CD8-positive, alpha-beta memory T cell (primary cell): ENCODE results near the gene IRX2. TPM values are rescaled to one million over a fixed set of nuclear protein-coding genes. Genes with fewer than 3 reads are reported as not detected.

Source experiments
- CTCF ChIA-PET: fragments of 350-600 bp; sonication (Branson Sonifier 250); formaldehyde crosslinking; loops from one replicate; lab custom pipeline; 2021; ENCODE audit warnings: antibody characterized with exemption; lab: Charles Lee
- POLR2A ChIA-PET: fragments of 350-600 bp; sonication (Branson Sonifier 250); formaldehyde crosslinking; loops from one replicate; lab custom pipeline; 2021; ENCODE audit warnings: antibody characterized with exemption; lab: Charles Lee
- DNase-seq, 5 donors: peaks; one replicate each; pipeline versions ENCODE4 v3.0.0 to v3.0.0-alpha.2; 2020 to 2022; ENCODE audit warnings: mixed read lengths in 1 of 5
- H3K27ac ChIP-seq: one replicate; pipeline ENCODE4 v1.7.0; 2013; ENCODE audit warnings: low read depth, mild to moderate bottlenecking, low read length, moderate library complexity
- H3K27me3 ChIP-seq: 2 replicates; pipeline ENCODE4 v1.7.0; 2013; ENCODE audit warnings: low read length, mild to moderate bottlenecking; ENCODE audit not compliant: insufficient read depth, poor library complexity, severe bottlenecking
- H3K36me3 ChIP-seq: 2 replicates; pipeline ENCODE4 v1.7.0; 2013; ENCODE audit warnings: mild to moderate bottlenecking, low read length, moderate library complexity; ENCODE audit not compliant: insufficient read depth
- H3K4me1 ChIP-seq: 2 replicates; pipeline ENCODE4 v1.7.0; 2013; ENCODE audit warnings: mild to moderate bottlenecking, low read length, moderate library complexity; ENCODE audit not compliant: insufficient read depth
- H3K4me3 ChIP-seq: 2 replicates; pipeline ENCODE4 v1.7.0; 2013; ENCODE audit warnings: mild to moderate bottlenecking, low read length
- H3K9me3 ChIP-seq: 2 replicates; pipeline ENCODE4 v1.7.0; 2013; ENCODE audit warnings: mild to moderate bottlenecking, low read length
- H3K27ac Mint-ChIP-seq, 8 donors: one replicate each; pipeline ENCODE4 v1.8.0; 2020 to 2021; ENCODE audit warnings: mixed read lengths in 8 of 8, mild to moderate bottlenecking in 6 of 8, inconsistent platforms in 3 of 8, moderate library complexity in 3 of 8
- H3K27me3 Mint-ChIP-seq, 2 donors: one replicate each; pipeline ENCODE4 v1.8.0; 2020 to 2021; ENCODE audit warnings: mixed read lengths in 2 of 2, mild to moderate bottlenecking in 1 of 2, moderate library complexity in 1 of 2
- H3K36me3 Mint-ChIP-seq, 3 donors: one replicate each; pipeline ENCODE4 v1.8.0; 2020 to 2021; ENCODE audit warnings: mixed read lengths in 3 of 3, inconsistent platforms in 1 of 3, mild to moderate bottlenecking in 1 of 3
- H3K4me1 Mint-ChIP-seq, 3 donors: one replicate each; pipeline ENCODE4 v1.8.0; 2020 to 2021; ENCODE audit warnings: mixed read lengths in 3 of 3, inconsistent platforms in 1 of 3, mild to moderate bottlenecking in 1 of 3
- H3K4me3 Mint-ChIP-seq, 7 donors: one replicate each; pipeline ENCODE4 v1.8.0; 2020 to 2021; ENCODE audit warnings: mixed read lengths in 7 of 7, mild to moderate bottlenecking in 6 of 7, moderate library complexity in 4 of 7, inconsistent platforms in 2 of 7
- H3K9me3 Mint-ChIP-seq, 5 donors: one replicate each; pipeline ENCODE4 v1.8.0; 2020 to 2022; ENCODE audit warnings: mixed read lengths in 5 of 5, mild to moderate bottlenecking in 3 of 5, moderate library complexity in 2 of 5, inconsistent platforms in 1 of 5
- polyA plus RNA-seq: library from polyadenylated mRNA; unstranded; fragments of 300-500 nt; fragmentation: Illumina TruSeq; gene quantifications from one replicate; pipeline ENCODE4 v1.2.3, GENCODE V29; 2021
- total RNA-seq, 2 experiments: library from RNA; stranded (reverse); gene quantifications; one replicate each; pipeline ENCODE4 v1.2.3, GENCODE V29; 2021

The IRX2 gene
- total and polyA plus RNA-seq, 3 experiments from 2014 or later: not detected

DNA sequence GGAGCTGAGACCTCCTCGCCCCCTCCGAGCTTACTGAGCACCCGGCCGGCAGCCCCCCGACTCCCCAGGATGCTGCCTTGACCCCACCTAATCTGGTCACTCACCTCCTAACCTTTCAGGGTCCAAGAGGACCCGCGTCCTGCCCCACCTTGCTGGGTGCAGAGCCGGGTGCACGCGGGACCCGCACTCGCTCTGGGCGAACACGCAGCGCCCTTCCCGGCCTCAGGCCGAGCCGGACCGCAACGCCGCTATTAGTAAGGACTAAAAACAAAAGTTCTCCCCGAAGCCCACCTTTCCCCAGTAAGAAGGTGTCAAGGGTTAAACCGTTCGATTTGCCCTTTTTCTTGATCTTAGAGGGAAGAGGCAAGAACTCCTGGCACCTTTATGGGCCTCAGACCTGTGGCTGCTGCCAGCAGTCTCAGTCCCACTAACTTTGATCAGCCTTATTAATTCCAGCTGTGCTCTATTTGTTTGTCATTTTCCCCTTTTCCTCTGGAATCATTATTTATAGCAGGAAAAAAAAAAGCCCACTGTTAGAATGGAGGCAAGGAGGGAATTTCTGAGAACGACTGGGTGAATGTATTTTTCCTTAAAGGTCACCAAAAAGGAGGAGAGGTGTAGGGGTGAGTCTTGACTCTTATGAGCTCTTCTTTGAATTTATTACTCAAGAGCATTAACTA is 10.5 kb downstream of the IRX2 start:
- H3K27ac Mint-ChIP-seq: no peak overlapping the region
- H3K4me3 ChIP-seq: no peak overlapping the region
- H3K27me3 Mint-ChIP-seq: peaks cover 44 to 64% of the 10 kb centered on the region in 2 donors
- H3K4me1 Mint-ChIP-seq: no peaks in the 10 kb centered on the region
- H3K9me3 Mint-ChIP-seq: peaks cover 0 to 20% (median 13%) of the 10 kb centered on the region in 5 donors
- no peaks in the 10 kb centered on the region for H3K4me1 ChIP-seq
- no peak overlapping the region for H3K27ac ChIP-seq
- H3K27me3 ChIP-seq: peaks cover 11% of the 10 kb centered on the region
- no peak overlapping the region for H3K4me3 Mint-ChIP-seq
- no peaks in the 10 kb centered on the region for H3K9me3 ChIP-seq
- ChIA-PET CTCF (no interaction called here), POLR2A (no interaction called here)
- H3K36me3 ChIP-seq: no peaks in the 10 kb centered on the region
- H3K36me3 Mint-ChIP-seq: no peaks in the 10 kb centered on the region
- DNase-seq: no peak

DNA sequence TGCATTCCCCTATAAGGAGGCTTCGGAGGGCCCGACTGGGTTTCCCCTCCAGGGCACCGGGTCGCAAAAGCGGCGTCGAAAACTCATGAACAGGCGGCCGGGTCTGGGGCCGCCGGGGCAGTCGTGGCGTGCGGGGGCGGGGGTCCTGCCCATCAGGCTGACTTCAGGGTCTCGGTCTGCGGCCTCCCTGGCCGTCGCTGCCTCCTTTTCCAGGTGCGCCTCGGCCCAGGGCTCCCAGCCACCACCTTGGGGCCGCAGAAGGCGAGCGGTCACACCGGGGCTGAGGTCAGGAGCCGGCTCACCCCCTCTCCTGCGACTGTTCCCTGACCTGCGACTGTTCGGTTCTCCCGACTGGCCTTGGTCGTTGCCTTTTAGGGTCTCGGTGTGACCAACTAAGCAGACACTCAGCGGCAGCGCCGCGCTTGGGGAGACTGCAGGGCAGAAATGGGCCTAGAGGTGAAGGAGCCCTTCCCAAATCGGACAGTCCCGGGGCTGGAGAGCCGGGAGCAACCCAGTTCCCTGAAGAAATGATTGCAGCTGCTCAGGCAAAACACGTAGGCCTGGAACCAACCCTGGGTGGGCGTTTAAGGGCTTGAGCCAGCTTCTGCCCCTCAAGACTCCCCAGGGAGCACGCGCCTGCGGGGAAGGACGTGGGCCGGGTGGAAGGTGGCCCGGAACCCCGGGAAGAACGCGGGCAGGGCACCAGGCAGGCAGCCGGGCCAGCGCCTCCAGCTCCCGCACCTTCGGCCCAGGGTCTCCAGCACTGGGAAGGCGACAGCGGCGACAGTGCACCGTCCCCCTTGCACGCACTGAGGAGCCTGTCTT is 11.2 kb downstream of the IRX2 start:
- H3K4me3 ChIP-seq: no peak overlapping the region
- Mint-ChIP-seq H3K4me1 (no peaks in the 10 kb centered on the region), H3K9me3 (peaks cover 0 to 20% (median 13%) of the 10 kb centered on the region in 5 donors), H3K36me3 (no peaks in the 10 kb centered on the region), H3K4me3 (no peak overlapping the region), H3K27ac (no peak overlapping the region), H3K27me3 (peaks cover 41 to 58% of the 10 kb centered on the region in 2 donors)
- H3K27ac ChIP-seq: no peak overlapping the region
- H3K9me3 ChIP-seq: no peaks in the 10 kb centered on the region
- H3K36me3 ChIP-seq: no peaks in the 10 kb centered on the region
- ChIA-PET POLR2A (no interaction called here), CTCF (no interaction called here)
- H3K4me1 ChIP-seq: no peaks in the 10 kb centered on the region
- no peak for DNase-seq
- peaks cover 11% of the 10 kb centered on the region for H3K27me3 ChIP-seq

DNA sequence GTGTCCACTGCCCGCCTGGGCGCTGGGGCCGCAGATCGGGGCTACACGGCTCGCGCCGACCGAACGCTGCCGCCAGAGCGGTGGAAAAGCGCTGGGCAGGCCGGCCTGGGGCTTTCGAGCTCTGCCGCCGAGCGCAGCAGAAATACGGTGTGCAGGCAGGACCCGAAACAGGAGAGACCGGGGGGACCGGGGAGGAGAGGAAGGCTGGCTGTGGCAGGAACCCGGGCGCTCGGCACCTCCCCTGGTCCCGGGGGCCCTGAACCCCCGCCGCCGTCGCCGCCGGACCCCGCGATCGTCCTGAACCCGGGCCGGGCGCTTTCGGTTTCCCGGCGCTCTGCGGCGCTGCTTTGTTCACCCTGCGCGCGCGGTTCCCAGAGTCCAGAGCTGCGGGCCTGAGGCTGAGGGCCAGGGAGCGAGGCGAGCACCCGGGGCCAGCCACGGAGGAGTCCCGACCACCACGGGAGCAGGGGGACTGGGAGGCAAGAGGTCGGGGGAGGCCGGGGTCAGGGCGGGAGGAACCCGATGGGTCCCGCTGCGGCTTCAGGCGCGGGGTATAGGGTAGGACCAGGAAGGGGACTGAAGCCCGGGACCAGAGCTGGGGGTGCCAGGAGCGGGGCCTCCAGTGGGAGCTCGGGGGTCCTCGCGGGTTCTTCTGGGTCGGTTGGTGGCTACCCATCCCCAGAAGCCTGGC is 12.0 kb downstream of the IRX2 start:
- Mint-ChIP-seq H3K9me3 (peaks cover 0 to 20% (median 13%) of the 10 kb centered on the region in 5 donors), H3K27ac (no peak overlapping the region), H3K27me3 (peaks cover 36 to 52% of the 10 kb centered on the region in 2 donors), H3K4me1 (no peaks in the 10 kb centered on the region), H3K36me3 (no peaks in the 10 kb centered on the region), H3K4me3 (no peak overlapping the region)
- Histone ChIP-seq H3K27ac (no peak overlapping the region), H3K36me3 (no peaks in the 10 kb centered on the region), H3K27me3 (peaks cover 5% of the 10 kb centered on the region), H3K4me1 (no peaks in the 10 kb centered on the region), H3K4me3 (no peak overlapping the region), H3K9me3 (no peaks in the 10 kb centered on the region)
- DNase-seq: no peak
- ChIA-PET POLR2A (no interaction called here), CTCF (no interaction called here)

DNA sequence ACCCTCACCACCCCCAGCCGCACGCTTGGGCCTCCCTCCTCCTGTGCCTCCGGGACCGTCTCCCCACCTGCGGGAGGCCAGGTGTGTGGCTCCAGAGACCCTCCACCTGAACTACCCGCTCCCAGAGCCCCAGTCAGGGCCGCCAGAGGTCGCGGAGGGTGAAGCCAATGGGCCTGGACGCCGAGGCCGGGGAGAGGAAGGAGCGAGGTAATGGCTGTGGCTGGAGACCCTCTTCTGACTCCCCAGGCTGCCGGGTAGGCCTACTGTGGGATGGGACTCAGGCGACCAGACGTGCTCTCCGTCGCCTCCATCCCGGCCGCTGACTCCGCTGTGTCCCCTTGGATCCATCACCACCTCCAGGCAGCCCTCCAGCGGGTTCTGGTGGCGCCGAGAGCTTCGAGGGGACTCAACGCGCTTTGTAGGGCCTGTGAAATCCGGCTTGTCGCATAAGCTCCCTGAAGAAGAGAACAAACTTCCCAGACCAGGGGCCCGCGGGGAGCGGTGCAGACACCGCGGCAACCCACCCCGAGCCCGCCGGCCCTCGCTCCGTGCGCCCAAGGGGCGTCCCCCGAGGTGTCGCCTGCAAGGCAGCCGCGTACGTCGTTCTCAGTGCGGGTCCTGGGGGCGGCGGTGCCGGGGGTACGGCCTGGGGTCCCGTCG is 12.6 kb downstream of the IRX2 start:
- peaks cover 31 to 45% of the 10 kb centered on the region in 2 donors for H3K27me3 Mint-ChIP-seq
- Histone ChIP-seq H3K4me3 (no peak overlapping the region), H3K27ac (no peak overlapping the region), H3K27me3 (peaks cover 5% of the 10 kb centered on the region), H3K36me3 (no peaks in the 10 kb centered on the region), H3K9me3 (no peaks in the 10 kb centered on the region), H3K4me1 (no peaks in the 10 kb centered on the region)
- no peak overlapping the region for H3K27ac Mint-ChIP-seq
- peaks cover 0 to 19% (median 13%) of the 10 kb centered on the region in 5 donors for H3K9me3 Mint-ChIP-seq
- ChIA-PET POLR2A (no interaction called here), CTCF (no interaction called here)
- H3K4me1 Mint-ChIP-seq: no peaks in the 10 kb centered on the region
- H3K36me3 Mint-ChIP-seq: no peaks in the 10 kb centered on the region
- no peak overlapping the region for H3K4me3 Mint-ChIP-seq
- no peak for DNase-seq

DNA sequence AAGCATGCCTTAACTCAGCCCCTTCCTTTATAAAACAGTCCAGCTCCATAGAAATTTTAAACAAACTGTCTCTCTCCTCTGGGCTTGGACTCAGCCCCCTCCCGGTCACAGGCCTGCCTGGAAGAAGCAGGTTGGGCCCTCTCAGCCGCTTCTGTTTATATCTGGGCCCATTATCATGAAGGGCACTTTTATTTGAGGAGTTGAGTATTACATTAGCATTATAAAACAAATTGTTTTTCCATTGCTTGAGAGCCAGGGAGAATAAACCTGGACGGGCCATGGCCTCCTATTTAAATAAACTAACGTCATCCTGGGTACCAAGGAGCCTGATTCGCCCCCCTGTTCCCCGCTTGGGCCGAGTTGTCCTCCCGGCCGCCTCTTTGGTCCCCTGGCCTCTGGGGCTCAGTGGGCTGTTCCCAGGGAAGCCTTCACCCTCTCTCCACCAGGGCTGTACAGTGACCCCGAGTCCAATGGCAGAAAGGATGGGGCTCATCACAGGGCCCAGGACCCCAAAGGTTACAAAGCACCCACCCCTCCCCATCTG is 13.2 kb downstream of the IRX2 start:
- Histone ChIP-seq H3K4me1 (no peaks in the 10 kb centered on the region), H3K9me3 (no peaks in the 10 kb centered on the region), H3K36me3 (no peaks in the 10 kb centered on the region), H3K27ac (no peak overlapping the region), H3K27me3 (peaks cover 5% of the 10 kb centered on the region), H3K4me3 (no peak overlapping the region)
- H3K9me3 Mint-ChIP-seq: peaks cover 0 to 15% (median 10%) of the 10 kb centered on the region in 5 donors
- H3K4me1 Mint-ChIP-seq: no peaks in the 10 kb centered on the region
- H3K27me3 Mint-ChIP-seq: peaks cover 28 to 40% of the 10 kb centered on the region in 2 donors
- no peak overlapping the region for H3K4me3 Mint-ChIP-seq
- no peaks in the 10 kb centered on the region for H3K36me3 Mint-ChIP-seq
- H3K27ac Mint-ChIP-seq: no peak overlapping the region
- DNase-seq: no peak
- ChIA-PET CTCF (no interaction called here), POLR2A (no interaction called here)

DNA sequence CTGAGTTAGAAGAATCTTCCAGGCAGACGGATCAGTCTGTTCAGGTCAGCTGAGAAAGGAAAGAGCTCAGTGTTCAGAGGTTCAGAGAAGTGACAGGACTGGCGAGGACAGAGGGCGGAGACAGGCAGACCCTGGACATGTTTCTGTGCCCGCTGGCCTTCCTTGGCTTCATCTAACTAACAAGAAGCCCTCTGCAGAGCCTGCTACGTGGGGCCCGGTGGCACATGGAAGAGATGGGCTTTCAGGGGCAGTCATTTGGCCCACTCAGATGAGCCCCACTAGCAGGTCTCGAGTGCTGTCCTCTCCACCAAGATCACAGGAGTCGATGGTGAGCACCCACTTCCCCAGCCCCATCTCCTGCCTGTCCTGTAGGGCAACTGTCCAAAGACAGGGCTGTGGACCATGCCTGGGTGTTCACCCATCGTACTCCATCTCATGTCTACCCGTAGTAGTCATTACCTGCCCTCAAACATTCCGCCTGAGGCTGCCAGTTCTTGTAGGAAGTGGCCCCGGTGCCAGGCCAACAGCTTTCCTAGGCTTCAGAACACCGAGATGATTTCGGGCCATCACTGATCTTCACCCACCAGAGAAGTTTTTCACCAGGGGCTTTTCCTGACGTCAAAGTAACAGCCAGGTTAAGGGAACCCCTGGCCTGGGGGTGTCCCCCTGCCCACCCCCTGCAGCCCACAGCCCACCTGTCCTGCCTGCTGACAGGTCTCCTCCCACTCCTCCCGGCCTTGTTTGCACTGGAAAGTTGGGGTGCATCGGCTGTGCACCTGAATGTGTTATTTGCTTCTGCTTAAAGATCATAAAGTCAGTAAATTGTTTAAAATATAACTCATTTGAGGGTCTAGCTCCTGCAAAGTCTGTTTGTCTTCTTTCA is 14.0 kb downstream of the IRX2 start:
- Histone ChIP-seq H3K27ac (no peak overlapping the region), H3K4me1 (no peaks in the 10 kb centered on the region), H3K27me3 (peaks cover 5% of the 10 kb centered on the region), H3K9me3 (no peaks in the 10 kb centered on the region), H3K36me3 (no peaks in the 10 kb centered on the region), H3K4me3 (no peak overlapping the region)
- ChIA-PET CTCF (no interaction called here), POLR2A (no interaction called here)
- H3K27ac Mint-ChIP-seq: no peak overlapping the region
- H3K4me1 Mint-ChIP-seq: no peaks in the 10 kb centered on the region
- H3K36me3 Mint-ChIP-seq: no peaks in the 10 kb centered on the region
- no peak for DNase-seq
- H3K27me3 Mint-ChIP-seq: peaks cover 31 to 35% of the 10 kb centered on the region in 2 donors
- peak overlapping the region in 1 of 7 donors; percentile 27 for H3K4me3 Mint-ChIP-seq
- peaks cover 0 to 15% (median 10%) of the 10 kb centered on the region in 5 donors for H3K9me3 Mint-ChIP-seq

DNA sequence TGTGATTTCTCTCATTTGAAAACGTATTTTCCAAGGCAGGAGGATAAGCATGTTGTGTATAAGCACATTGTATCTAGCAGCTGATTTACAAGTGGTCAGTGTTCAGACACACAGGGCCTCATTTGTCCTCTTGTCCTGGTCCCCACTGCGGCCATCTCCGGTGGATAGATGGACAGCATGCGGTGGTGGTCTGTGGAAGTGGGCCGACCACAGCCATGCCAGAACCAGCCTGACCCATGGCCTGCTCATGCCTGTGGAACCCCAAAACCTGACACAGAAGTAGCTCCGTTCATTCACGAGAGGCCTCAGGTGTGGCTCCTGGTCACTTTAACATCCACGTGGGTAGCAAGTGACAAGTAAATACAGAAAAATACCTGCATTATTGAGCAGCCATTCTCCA is 14.6 kb downstream of the IRX2 start:
- no peaks in the 10 kb centered on the region for H3K4me1 Mint-ChIP-seq
- H3K27ac ChIP-seq: no peak overlapping the region
- peak overlapping the region in 1 of 7 donors; percentile 27 for H3K4me3 Mint-ChIP-seq
- H3K4me3 ChIP-seq: no peak overlapping the region
- no peak overlapping the region for H3K27ac Mint-ChIP-seq
- ChIA-PET CTCF (no interaction called here), POLR2A (no interaction called here)
- H3K9me3 ChIP-seq: no peaks in the 10 kb centered on the region
- no peaks in the 10 kb centered on the region for H3K36me3 ChIP-seq
- H3K4me1 ChIP-seq: no peaks in the 10 kb centered on the region
- DNase-seq: no peak
- no peaks in the 10 kb centered on the region for H3K36me3 Mint-ChIP-seq
- H3K27me3 ChIP-seq: peaks cover 5% of the 10 kb centered on the region
- peaks cover 0 to 16% (median 9%) of the 10 kb centered on the region in 5 donors for H3K9me3 Mint-ChIP-seq
- peaks cover 27 to 30% of the 10 kb centered on the region in 2 donors for H3K27me3 Mint-ChIP-seq
